Type B pancreatic cell (in vitro differentiated cells): ENCODE results near the gene OR52W1. TPM values are rescaled to one million over a fixed set of nuclear protein-coding genes. Genes with fewer than 3 reads are reported as not detected.

Source experiments
- DNase-seq: peaks from one replicate; pipeline ENCODE4 v3.0.0; 2021; ENCODE audit warnings: mixed read lengths; ENCODE audit not compliant: unreplicated experiment; ENCODE audit errors: extremely low spot score
- H3K27ac Mint-ChIP-seq: 2 replicates; pipeline ENCODE4 v1.8.0; 2021; ENCODE audit warnings: mild to moderate bottlenecking, mixed read lengths
- H3K27me3 Mint-ChIP-seq: 2 replicates; pipeline ENCODE4 v1.8.0; 2021; ENCODE audit warnings: mixed read lengths
- H3K36me3 Mint-ChIP-seq: 2 replicates; pipeline ENCODE4 v1.8.0; 2021; ENCODE audit warnings: mixed read lengths
- H3K4me1 Mint-ChIP-seq: one replicate; pipeline ENCODE4 v1.8.0; 2021; ENCODE audit warnings: mixed read lengths; ENCODE audit not compliant: unreplicated experiment
- H3K4me3 Mint-ChIP-seq: 2 replicates; pipeline ENCODE4 v1.8.0; 2021; ENCODE audit warnings: mild to moderate bottlenecking, mixed read lengths
- H3K9me3 Mint-ChIP-seq: 2 replicates; pipeline ENCODE4 v1.8.0; 2021; ENCODE audit warnings: mixed read lengths
- CTCF ChIP-seq: fragments of 200-600 bp; sonication (generic); conservative IDR thresholded peaks from 2 replicates; pipeline ENCODE4 v1.5.0; 2021; ENCODE audit warnings: antibody characterized with exemption, mild to moderate bottlenecking
- total RNA-seq: library from RNA; stranded (reverse); gene quantifications from 2 replicates; pipeline ENCODE4 v1.2.1, GENCODE V29; 2021; ENCODE audit warnings: low replicate concordance

Gene OR52W1
- total RNA-seq, 1 donor from 2014 or later: not detected

- no peak for TF ChIP-seq CTCF
- Mint-ChIP-seq H3K27ac (no peak overlapping the region), H3K4me3 (no peak overlapping the region), H3K36me3 (peaks cover 3% of the 10 kb centered on the region), H3K9me3 (no peaks in the 10 kb centered on the region), H3K27me3 (peaks cover 3% of the 10 kb centered on the region), H3K4me1 (peaks cover 11% of the 10 kb centered on the region)
- no peak for DNase-seq
Observed at GRCh38 chr11:6237266-6237665, 38.2 kb downstream of the OR52W1 start.

GRCh38 chr11:6237761-6238302, 38.8 kb downstream of the OR52W1 start:
- DNase-seq: no peak
- no peaks in the 10 kb centered on the region for H3K9me3 Mint-ChIP-seq
- H3K27ac Mint-ChIP-seq: no peak overlapping the region
- no peak for TF ChIP-seq CTCF
- H3K27me3 Mint-ChIP-seq: peaks cover 3% of the 10 kb centered on the region
- H3K36me3 Mint-ChIP-seq: peaks cover 3% of the 10 kb centered on the region
- no peak overlapping the region for H3K4me3 Mint-ChIP-seq
- peaks cover 11% of the 10 kb centered on the region for H3K4me1 Mint-ChIP-seq

- Mint-ChIP-seq H3K36me3 (peaks cover 3% of the 10 kb centered on the region), H3K27me3 (peaks cover 10% of the 10 kb centered on the region), H3K4me3 (no peak within 1 kb of the TSS), H3K9me3 (no peaks in the 10 kb centered on the region), H3K27ac (no peak within 1 kb of the TSS), H3K4me1 (peaks cover 10% of the 10 kb centered on the region)
- no peak for DNase-seq
- TF ChIP-seq CTCF: no peak
Observed at GRCh38 chr11:6238902-6239301, 39.9 kb downstream of the OR52W1 start, which contains the start of gene CNGA4. Gene CNGA4 (plus strand): TSS chr11:6239089. CDS start chr11:6239207, 118 bp downstream.

- TF ChIP-seq CTCF: no peak
- no peak for DNase-seq
- H3K9me3 Mint-ChIP-seq: no peaks in the 10 kb centered on the region
- peaks cover 15% of the 10 kb centered on the region for H3K27me3 Mint-ChIP-seq
- H3K4me3 Mint-ChIP-seq: no peak overlapping the region
- H3K27ac Mint-ChIP-seq: no peak overlapping the region
- H3K36me3 Mint-ChIP-seq: no peaks in the 10 kb centered on the region
- H3K4me1 Mint-ChIP-seq: peaks cover 4% of the 10 kb centered on the region
Observed at GRCh38 chr11:6240139-6240538, 41.1 kb downstream of the OR52W1 start.

GRCh38 chr11:6240781-6241180, 41.8 kb downstream of the OR52W1 start:
- no peak for DNase-seq
- Mint-ChIP-seq H3K36me3 (no peaks in the 10 kb centered on the region), H3K27ac (no peak overlapping the region), H3K9me3 (no peaks in the 10 kb centered on the region), H3K27me3 (peaks cover 15% of the 10 kb centered on the region), H3K4me1 (no peaks in the 10 kb centered on the region), H3K4me3 (no peak overlapping the region)
- no peak for TF ChIP-seq CTCF

- peaks cover 15% of the 10 kb centered on the region for H3K27me3 Mint-ChIP-seq
- H3K27ac Mint-ChIP-seq: no peak overlapping the region
- no peaks in the 10 kb centered on the region for H3K4me1 Mint-ChIP-seq
- no peak for DNase-seq
- no peak for TF ChIP-seq CTCF
- H3K36me3 Mint-ChIP-seq: no peaks in the 10 kb centered on the region
- H3K4me3 Mint-ChIP-seq: no peak overlapping the region
- no peaks in the 10 kb centered on the region for H3K9me3 Mint-ChIP-seq
Observed at GRCh38 chr11:6241316-6241715, 42.3 kb downstream of the OR52W1 start.
